K562 (cell line): Measurements from ENCODE around the gene HELZ2. TPM values are rescaled to one million over a fixed set of nuclear protein-coding genes. Genes with fewer than 3 reads are reported as not detected.

Source experiments
- ATAC-seq: fragments of 200-7000 bp; cut with Tn5 transposase; 3 replicates; pipeline ENCODE4 v1.9.1; 2020; ENCODE audit warnings: moderate library complexity
- BruUV-seq: library from RNA; stranded (reverse); fragments of 400-500 nt; replicated peaks from 2 replicates; lab custom pipeline; 2021; lab: Mats Ljungman, UMichigan
- CTCF ChIA-PET: fragments of 300-600 bp; formaldehyde crosslinking; extraction: SDS; loops from one replicate; lab custom pipeline; 2021; ENCODE audit warnings: low intra/inter-chr PET ratio; lab: Yijun Ruan, JAX
- POLR2A ChIA-PET: fragments of 300-600, 350-650 bp; sonication (Branson Sonifier 250); formaldehyde crosslinking; extraction: SDS; loops from one replicate; lab custom pipeline; 2021; ENCODE audit warnings: antibody characterized with exemption, inconsistent platforms; lab: Yijun Ruan, JAX
- DNase-seq, 4 experiments: peaks; one replicate each; pipeline versions ENCODE4 v3.0.0 to v3.0.0-alpha.2; 2011 to 2018; ENCODE audit warnings: low spot score in 3 of 4, mixed read lengths in 3 of 4; ENCODE audit errors: extremely low read depth in 1 of 4
- FAIRE-seq: peaks from 2 replicates; lab custom pipeline; 2011; peaks lifted over from hg19 to GRCh38; lab: Jason Lieb, UNC
- H2AFZ ChIP-seq: 2 replicates; pipeline ENCODE4 v1.6.0; 2011; ENCODE audit warnings: low read depth, low read length, control low read depth, inconsistent platforms
- H3K27ac ChIP-seq: fragments of 200-600 bp; 3 replicates; pipeline ENCODE4 v1.8.0; 2011; ENCODE audit warnings: low read depth, mild to moderate bottlenecking, control low read depth, inconsistent platforms, low read length, moderate library complexity, mixed read lengths; ENCODE audit errors: extremely low read depth
- H3K27me3 ChIP-seq, 2 experiments: fragments of 300-600 bp in 1 of 2; 2 replicates in 1 of 2; 3 replicates in 1 of 2; pipeline versions ENCODE4 v1.6.0 to v1.8.0; 2011; ENCODE audit warnings: inconsistent platforms in 2 of 2, low read length in 2 of 2, mild to moderate bottlenecking in 1 of 2, mixed read lengths in 1 of 2, moderate library complexity in 1 of 2; ENCODE audit not compliant: control insufficient read depth in 2 of 2, insufficient read depth in 2 of 2
- H3K36me3 ChIP-seq: fragments of 300-600 bp; 3 replicates; pipeline ENCODE4 v1.8.0; 2011; ENCODE audit warnings: mild to moderate bottlenecking, low read length, inconsistent platforms; ENCODE audit not compliant: control insufficient read depth, insufficient read depth
- H3K4me1 ChIP-seq, 2 experiments: fragments of 200-600 bp in 1 of 2; replicated peaks in 1 of 2; 2 replicates in 1 of 2; 3 replicates in 1 of 2; pipeline versions ENCODE4 v1.5.1 to v1.8.0; 2011; ENCODE audit warnings: inconsistent platforms in 2 of 2, low read length in 2 of 2, mild to moderate bottlenecking in 1 of 2, mixed read lengths in 1 of 2, moderate library complexity in 1 of 2; ENCODE audit not compliant: control insufficient read depth in 2 of 2, insufficient read depth in 2 of 2
- H3K4me2 ChIP-seq: 2 replicates; pipeline ENCODE4 v1.6.1; 2011; ENCODE audit warnings: low read length, control low read depth, inconsistent platforms, mixed read lengths; ENCODE audit not compliant: insufficient read depth
- H3K4me3 ChIP-seq: fragments of 200-600 bp; sonication (generic), shearing (Covaris generic); 2 replicates; pipeline ENCODE4 v1.5.1; 2016; ENCODE audit warnings: control low read depth, inconsistent platforms
- H3K79me2 ChIP-seq: fragments of 200-600 bp; 3 replicates; pipeline ENCODE4 v1.8.0; 2011; ENCODE audit warnings: low read length, inconsistent platforms; ENCODE audit not compliant: control insufficient read depth, insufficient read depth
- H3K9ac ChIP-seq, 2 experiments: 2 replicates each; pipeline versions ENCODE4 v1.6.0 to v1.6.1; 2011; ENCODE audit warnings: low read depth in 2 of 2, low read length in 2 of 2, control low read depth in 1 of 2, inconsistent platforms in 1 of 2, mild to moderate bottlenecking in 1 of 2, mixed read lengths in 1 of 2; ENCODE audit not compliant: insufficient read depth in 1 of 2
- H3K9me1 ChIP-seq: one replicate; pipeline ENCODE4 v1.6.0; 2011; ENCODE audit warnings: inconsistent platforms, mild to moderate bottlenecking, low read length, moderate library complexity; ENCODE audit not compliant: control insufficient read depth, insufficient read depth
- H3K9me3 ChIP-seq: replicated peaks from 2 replicates; pipeline ENCODE4 v1.5.1; 2011; ENCODE audit warnings: low read depth, low read length, inconsistent platforms; ENCODE audit not compliant: control insufficient read depth, insufficient read depth
- H4K20me1 ChIP-seq: replicated peaks from 2 replicates; pipeline ENCODE4 v1.6.1; 2011; ENCODE audit warnings: low read length, inconsistent platforms, mixed read lengths; ENCODE audit not compliant: control insufficient read depth, insufficient read depth
- E2F6 ChIP-seq, 2 experiments: IDR thresholded peaks; 2 replicates each; pipeline ENCODE4 v1.6.1; 2011; ENCODE audit warnings: borderline replicate concordance in 1 of 2, control low read depth in 1 of 2, low read depth in 1 of 2, low read length in 1 of 2, mild to moderate bottlenecking in 1 of 2, mixed read lengths in 1 of 2, moderate library complexity in 1 of 2; ENCODE audit not compliant: insufficient read depth in 1 of 2, insufficient read length in 1 of 2, poor library complexity in 1 of 2, severe bottlenecking in 1 of 2; ENCODE audit errors: extremely low read depth in 1 of 2
- ESRRB ChIP-seq: fragments of 250-450 bp; sonication (Bioruptor Pico); IDR thresholded peaks from 2 replicates; pipeline ENCODE4 v1.5.0; 2020; ENCODE audit warnings: mild to moderate bottlenecking, moderate library complexity, borderline replicate concordance
- FOXM1 ChIP-seq, 2 experiments: fragments of 450-650 bp in 1 of 2; sonication (generic) in 1 of 2; formaldehyde crosslinking in 1 of 2; IDR thresholded peaks; 2 replicates each; pipeline versions ENCODE4 v1.6.1 to v1.9.0; 2017 to 2022; ENCODE audit warnings: low read depth in 2 of 2, mild to moderate bottlenecking in 2 of 2, missing genetic modification reagents in 1 of 2, moderate library complexity in 1 of 2
- NELFE ChIP-seq: IDR thresholded peaks from 2 replicates; pipeline ENCODE4 v1.6.1; 2011; ENCODE audit warnings: mild to moderate bottlenecking; ENCODE audit not compliant: insufficient read depth, insufficient read length
- RBBP5 ChIP-seq: fragments of 200-600 bp; sonication (generic); IDR thresholded peaks from 2 replicates; pipeline ENCODE4 v1.6.1; 2012; ENCODE audit warnings: borderline replicate concordance, mild to moderate bottlenecking, low read length, control low read depth, inconsistent platforms; ENCODE audit not compliant: insufficient read depth, poor library complexity, severe bottlenecking
- RBM25 ChIP-seq: fragments of 200-400 bp; formaldehyde crosslinking; IDR thresholded peaks from 2 replicates; pipeline ENCODE4 v1.6.1; 2018; ENCODE audit warnings: low read length, low read depth, moderate library complexity; ENCODE audit not compliant: severe bottlenecking
- SMAD2 ChIP-seq: fragments of 150-350 bp; IDR thresholded peaks from 2 replicates; pipeline ENCODE4 v1.6.1; 2014; ENCODE audit warnings: low read depth, mild to moderate bottlenecking, low read length
- U2AF2 ChIP-seq: fragments of 200-400 bp; formaldehyde crosslinking; optimal IDR thresholded peaks from 2 replicates; pipeline ENCODE3; 2017; ENCODE audit warnings: low read depth, mild to moderate bottlenecking, low read length
- XRCC4 ChIP-seq: IDR thresholded peaks from one replicate; pipeline ENCODE4 v1.6.1; 2011; ENCODE audit not compliant: insufficient read depth, insufficient read length; ENCODE audit errors: extremely low read depth
- ZNF217 ChIP-seq: sonication (generic); formaldehyde crosslinking; IDR thresholded peaks from 2 replicates; pipeline ENCODE4 v1.8.0; 2022; ENCODE audit warnings: mild to moderate bottlenecking, missing genetic modification reagents
- ZNF511 ChIP-seq: sonication (generic); formaldehyde crosslinking; IDR thresholded peaks from 2 replicates; pipeline ENCODE4 v1.8.0; 2022; ENCODE audit warnings: mild to moderate bottlenecking, missing genetic modification reagents
- ZNF766 ChIP-seq: fragments of 200-800 bp; sonication (Bioruptor generic); conservative IDR thresholded peaks from 2 replicates; pipeline ENCODE4 v1.6.1; 2016; ENCODE audit warnings: missing genetic modification characterization, missing compliant biosample characterization
- WGBS: fragments of 100-300 bp; shearing (Covaris generic); methylation state at CpG from one replicate; pipeline ENCODE4 v1.1.6; 2016; ENCODE audit warnings: low coverage, mixed read lengths; ENCODE audit not compliant: insufficient coverage; ENCODE audit errors: missing lambda C conversion rate; 5-methylcytosine and 5-hydroxymethylcytosine counted together
- in situ Hi-C: fragments of 300-500 bp; cut with MboI; formaldehyde crosslinking; loops from 4 replicates; pipeline ENCODE4 v1.15.0; 2018; ENCODE audit warnings: inconsistent platforms, mixed read lengths
- intact Hi-C: fragments of 100-400 bp; cut with micrococcal nuclease; formaldehyde crosslinking; loops from 2 replicates; pipeline ENCODE4 v1.14.2; 2022
- polyA plus RNA-seq, 8 experiments: library from polyadenylated mRNA; depleted of rRNA in 4 of 8; stranded (reverse) in 5 of 8; unstranded in 3 of 8; fragments of >200 nt; fragmentation: Nextera tagmentation in 2 of 8; fragmentation: Illumina TruSeq in 1 of 8; extraction: Ambion mirVana in 2 of 8; extraction: Trizol in 1 of 8; gene quantifications; 2 replicates each; pipeline versions ENCODE4 v1.2.1 to v1.2.3, GENCODE V29; 2011 to 2014; ENCODE audit warnings: inconsistent platforms in 1 of 8, missing spikeins in 1 of 8
- total RNA-seq, 7 experiments: library from RNA; depleted of rRNA in 6 of 7; stranded (reverse); fragments of >200 nt in 6 of 7; fragmentation: Illumina TruSeq in 2 of 7; extraction: Trizol in 2 of 7; gene quantifications; 2 replicates each; pipeline versions ENCODE4 v1.2.1 to v1.2.3, GENCODE V29; 2011 to 2021; ENCODE audit warnings: low replicate concordance in 1 of 7

HELZ2 gene
- total and polyA plus RNA-seq, 9 of the 15 experiments (the other 6 are each of a cell fraction or from before 2014, with no cell fraction given): 0.03 to 7.8 (median 2.9) TPM; not detected in 1

DNA sequence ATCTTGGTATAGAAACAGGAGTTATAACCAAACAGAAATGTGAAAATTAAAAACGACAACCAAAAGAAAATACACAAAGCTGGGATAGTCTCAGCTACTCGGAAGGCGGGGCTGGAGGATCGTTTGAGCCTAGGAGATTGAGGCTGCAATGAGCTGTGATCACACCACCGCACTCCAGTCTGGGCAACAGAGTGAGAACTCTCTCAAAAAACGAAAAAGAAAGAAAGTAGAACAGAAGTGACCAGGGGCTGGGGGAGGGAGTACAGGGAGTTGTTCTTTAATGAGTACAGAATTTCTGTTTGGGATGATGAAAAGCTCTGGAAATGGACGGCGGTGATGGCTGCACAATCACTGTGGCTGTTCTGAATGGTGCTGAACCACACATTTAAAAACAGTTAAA, 47.0 kb upstream of the HELZ2 start:
- POLR2A ChIA-PET: interaction anchor here (0.7 to 1.7 kb wide), 2 partner anchors 21 to 243 kb away, joined by 4 read pairs; no protein-coding TSS in a partner anchor

More for the DNA sequence above, 47.0 kb upstream of the HELZ2 start:
- in situ Hi-C loops: no loop called here
- no peak for TF ChIP-seq XRCC4
- TF ChIP-seq NELFE: no peak
- TF ChIP-seq ZNF511 (CRISPR knock-in tag): no peak
- TF ChIP-seq RBBP5: no peak
- no peak for TF ChIP-seq SMAD2
- no peak for TF ChIP-seq ZNF766 (CRISPR knock-in tag)
- no peak for TF ChIP-seq ZNF217 (CRISPR knock-in tag)
- no peak for TF ChIP-seq ESRRB (CRISPR knock-in tag)
- no peak for TF ChIP-seq U2AF2
- TF ChIP-seq FOXM1 (IDR thresholded peaks at IDR 0.05; ENCODE audit: low read depth): no peak
- TF ChIP-seq FOXM1 (CRISPR knock-in tag; IDR thresholded peaks at IDR 0.05; ENCODE audit: low read depth): no peak
- no peak for TF ChIP-seq RBM25
- no peak for TF ChIP-seq E2F6 (IDR thresholded peaks at IDR 0.05; ENCODE audit: borderline replicate concordance in 1 of 2, extremely low read depth in 1 of 2, insufficient read depth in 1 of 2, insufficient read length in 1 of 2, low read depth in 1 of 2, low read length in 1 of 2, poor library complexity in 1 of 2, severe bottlenecking in 1 of 2)
- TF ChIP-seq, all 486 proteins: peak for 0
- WGBS: 62% methylated on average over 8 of the region's 8 CpGs
- H3K27me3 ChIP-seq: no peaks in the 10 kb centered on the region
- H3K79me2 ChIP-seq: peaks cover 57% of the 10 kb centered on the region
- H3K9me3 ChIP-seq: no peaks in the 10 kb centered on the region
- H3K4me3 ChIP-seq: no peak overlapping the region
- no peak overlapping the region for H2AFZ ChIP-seq
- CTCF ChIA-PET: no interaction called here
- no TSS peak for BruUV-seq
- H3K9ac ChIP-seq: 0 out of 4 replicates have a peak overlapping the region, but pooled peaks of 1 of the 2 experiments have one; percentile 36
- DNase-seq (no peak), FAIRE-seq (no peak), ATAC-seq (no peak)
- H3K27ac ChIP-seq: no peak overlapping the region
- H3K36me3 ChIP-seq: peaks cover 35% of the 10 kb centered on the region; the same call in 2 of the 3 replicates
- H4K20me1 ChIP-seq: no peaks in the 10 kb centered on the region
- intact Hi-C loops: no loop called here
- H3K4me2 ChIP-seq: no peak overlapping the region
- H3K4me1 ChIP-seq: peaks cover 3 to 20% of the 10 kb centered on the region in 2 experiments; a peak in 3 of 5 replicates
- no peaks in the 10 kb centered on the region for H3K9me1 ChIP-seq
